OCI-LY3 (cell line): Measurements from ENCODE around the gene SMPDL3B.

Experiments used
- CTCF ChIP-seq: fragments of 200-600, 300-600 bp; sonication (generic); IDR thresholded peaks from 2 replicates; pipeline ENCODE4 v1.5.1; 2014; ENCODE audit warnings: antibody characterized with exemption, low read length, low read depth
- EZH2phosphoT487 ChIP-seq: fragments of 200-600 bp; shearing (Covaris generic); IDR thresholded peaks from 2 replicates; pipeline ENCODE4 v1.6.1; 2018; ENCODE audit warnings: antibody characterized with exemption, mixed run types, low read depth

GRCh38 chr1:27972141-27972540 lies 37.3 kb downstream of the SMPDL3B start:
- no peak for TF ChIP-seq CTCF
- TF ChIP-seq EZH2phosphoT487: no peak
